Activated T-cell treated with anti-CD3 and anti-CD28 coated beads, Interleukin-2, amount 50 U/mL, for 72 hours (primary cell): ENCODE data around the gene ARFGEF2. TPM values are rescaled to one million over a fixed set of nuclear protein-coding genes. Genes with fewer than 3 reads are reported as not detected.
A peak's percentile ranks its signal among the peaks of the same experiment; 100 is the strongest.

Experiments
- ATAC-seq, 2 donors: fragments of 150-1000 bp; cut with Tn5 transposase; replicated peaks in 1 of 2; 2 replicates each; pipeline ENCODE4 v1.10.0; 2021; ENCODE audit warnings: moderate library complexity in 2 of 2, mild to moderate bottlenecking in 1 of 2
- DNase-seq, 2 donors: peaks; one replicate each; pipeline ENCODE4 v3.0.0; 2021 to 2022; ENCODE audit warnings: mixed read lengths in 1 of 2
- H3K27ac Mint-ChIP-seq: one replicate; pipeline ENCODE4 v1.8.0; 2022; ENCODE audit warnings: mild to moderate bottlenecking, moderate library complexity, mixed read lengths
- H3K27me3 Mint-ChIP-seq: one replicate; pipeline ENCODE4 v1.8.0; 2022; ENCODE audit warnings: low read depth, mixed read lengths
- H3K36me3 Mint-ChIP-seq, 2 donors: one replicate each; pipeline ENCODE4 v1.8.0; 2022; ENCODE audit warnings: mixed read lengths in 2 of 2, mild to moderate bottlenecking in 1 of 2; ENCODE audit not compliant: insufficient read depth in 2 of 2
- H3K4me1 Mint-ChIP-seq: one replicate; pipeline ENCODE4 v1.8.0; 2022; ENCODE audit warnings: low read depth, mixed read lengths
- H3K4me3 Mint-ChIP-seq, 2 donors: one replicate each; pipeline ENCODE4 v1.8.0; 2022; ENCODE audit warnings: mild to moderate bottlenecking in 2 of 2, mixed read lengths in 2 of 2, moderate library complexity in 2 of 2
- H3K9me3 Mint-ChIP-seq, 2 donors: one replicate each; pipeline ENCODE4 v1.8.0; 2022; ENCODE audit warnings: mixed read lengths in 2 of 2
- total RNA-seq, 2 donors: library from RNA; stranded (reverse); gene quantifications; one replicate each; pipeline ENCODE4 v1.2.3, GENCODE V29; 2022

Gene ARFGEF2
- total RNA-seq, 2 donors from 2014 or later, result 23.3 to 23.6 TPM

DNA sequence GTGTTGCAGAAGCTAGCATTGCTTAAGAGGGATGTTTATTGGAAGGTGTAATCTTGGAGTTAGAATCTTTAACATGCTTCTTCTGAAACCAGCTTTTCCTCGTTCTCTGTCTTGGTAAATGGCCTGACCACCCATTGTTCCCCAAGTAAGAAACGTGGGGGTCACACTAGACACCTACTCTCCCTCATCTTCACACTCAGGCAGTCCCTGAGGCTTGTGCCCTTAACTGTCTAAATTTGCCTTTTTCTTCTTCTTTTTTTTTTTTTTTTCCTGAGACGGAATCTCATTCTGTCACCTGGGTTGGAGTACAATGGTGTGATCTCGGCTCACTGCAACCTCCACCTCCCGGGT is 16.2 kb upstream of the ARFGEF2 start:
- H3K27ac Mint-ChIP-seq, result no peak overlapping the region
- no peak overlapping the region for H3K4me3 Mint-ChIP-seq
- no peak for DNase-seq
- H3K4me1 Mint-ChIP-seq, result peaks cover 20% of the 10 kb centered on the region
- no peaks in the 10 kb centered on the region for H3K27me3 Mint-ChIP-seq
- peaks cover 6 to 7% of the 10 kb centered on the region in 2 donors for H3K36me3 Mint-ChIP-seq
- peak in 1 of 2 donors; percentile 15 for ATAC-seq
- H3K9me3 Mint-ChIP-seq, result peaks cover 1 to 9% of the 10 kb centered on the region in 2 donors

DNA sequence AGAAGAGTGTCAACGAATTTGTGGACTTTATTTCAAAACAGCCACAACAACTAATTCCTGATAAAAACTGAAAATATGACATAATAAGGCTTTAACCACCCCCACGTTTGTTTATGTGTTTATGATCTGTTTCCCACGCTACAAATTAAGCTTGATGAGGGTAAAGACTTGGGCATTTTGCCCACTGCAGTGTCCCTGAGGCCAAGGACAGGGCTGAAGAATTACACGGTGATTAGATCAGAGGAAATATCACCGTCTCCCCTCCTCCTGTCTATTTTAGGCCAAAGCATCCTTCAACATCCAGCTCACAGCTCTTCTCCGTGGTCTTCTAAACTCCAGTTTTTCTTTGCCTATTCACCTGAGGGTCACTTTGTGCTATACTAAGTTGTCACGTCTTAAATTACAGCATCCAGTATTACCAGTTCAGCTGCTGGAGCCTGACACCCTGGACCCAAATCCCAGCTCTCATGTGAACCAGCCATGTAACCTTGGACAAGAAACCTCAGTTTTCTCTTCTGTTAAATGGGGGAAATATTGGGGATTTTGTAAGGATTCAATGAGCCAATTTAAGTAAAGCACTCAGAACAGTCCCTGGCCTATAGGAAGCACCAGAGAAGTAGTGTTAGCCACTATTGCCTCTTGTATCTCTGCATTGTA is 15.2 kb upstream of the ARFGEF2 start:
- no peak for DNase-seq
- H3K36me3 Mint-ChIP-seq, result peaks cover 6 to 8% of the 10 kb centered on the region in 2 donors
- peaks cover 20% of the 10 kb centered on the region for H3K4me1 Mint-ChIP-seq
- no peak for ATAC-seq
- no peak overlapping the region for H3K27ac Mint-ChIP-seq
- no peak overlapping the region for H3K4me3 Mint-ChIP-seq
- H3K9me3 Mint-ChIP-seq, result peaks cover 1 to 9% of the 10 kb centered on the region in 2 donors
- no peaks in the 10 kb centered on the region for H3K27me3 Mint-ChIP-seq

DNA sequence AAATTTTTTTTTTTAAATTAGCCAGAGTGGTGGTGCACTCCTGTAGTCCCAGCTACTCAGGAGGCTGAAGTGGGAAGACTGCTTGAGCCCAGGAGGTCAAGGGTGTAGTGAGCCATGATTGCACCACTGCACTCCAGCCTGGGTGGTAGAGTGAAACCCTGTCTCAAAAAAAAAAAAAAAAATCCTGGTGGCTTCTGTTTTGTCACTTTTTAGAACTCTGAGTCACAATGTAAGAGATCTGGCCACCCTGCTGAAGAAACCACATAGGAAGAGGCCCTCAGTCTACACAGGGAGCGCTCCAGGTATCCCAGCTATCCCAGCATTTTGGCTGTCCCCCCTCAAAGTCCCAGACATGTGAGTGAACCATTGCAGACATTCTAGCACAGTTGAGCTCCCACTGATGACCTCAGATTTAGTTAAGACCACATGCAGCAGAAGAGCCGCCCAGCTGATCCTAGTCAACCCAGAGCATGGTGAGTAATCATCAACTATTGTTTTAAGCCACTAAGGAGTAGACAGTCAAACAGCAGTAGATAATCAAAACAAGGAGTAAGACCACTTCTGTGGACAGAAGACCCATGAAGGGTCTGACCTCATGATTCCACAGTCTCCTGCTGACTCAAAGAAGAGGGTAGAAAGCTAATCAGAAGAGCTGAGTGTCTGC is 12.7 kb upstream of the ARFGEF2 start:
- H3K4me1 Mint-ChIP-seq, result peaks cover 20% of the 10 kb centered on the region
- peaks cover 1 to 9% of the 10 kb centered on the region in 2 donors for H3K9me3 Mint-ChIP-seq
- H3K27me3 Mint-ChIP-seq, result no peaks in the 10 kb centered on the region
- DNase-seq (no peak), ATAC-seq (peak; percentile 22 to 37)
- no peak overlapping the region for H3K27ac Mint-ChIP-seq
- H3K36me3 Mint-ChIP-seq, result peaks cover 6 to 8% of the 10 kb centered on the region in 2 donors
- no peak overlapping the region for H3K4me3 Mint-ChIP-seq

GRCh38 chr20:48909910-48910309 is 11.6 kb upstream of the ARFGEF2 start:
- H3K4me1 Mint-ChIP-seq, result peaks cover 12% of the 10 kb centered on the region
- H3K4me3 Mint-ChIP-seq, result no peak overlapping the region
- peaks cover 1 to 9% of the 10 kb centered on the region in 2 donors for H3K9me3 Mint-ChIP-seq
- DNase-seq (no peak), ATAC-seq (peak; percentile 24 to 60)
- H3K27me3 Mint-ChIP-seq, result no peaks in the 10 kb centered on the region
- peaks cover 6 to 8% of the 10 kb centered on the region in 2 donors for H3K36me3 Mint-ChIP-seq
- no peak overlapping the region for H3K27ac Mint-ChIP-seq

- DNase-seq (peak in 1 of 2 donors; percentile 8), ATAC-seq (peak in 1 of 2 donors; percentile 51)
- peaks cover 1 to 9% of the 10 kb centered on the region in 2 donors for H3K9me3 Mint-ChIP-seq
- peaks cover 12% of the 10 kb centered on the region for H3K4me1 Mint-ChIP-seq
- no peak overlapping the region for H3K27ac Mint-ChIP-seq
- H3K27me3 Mint-ChIP-seq, result no peaks in the 10 kb centered on the region
- peaks cover 6 to 8% of the 10 kb centered on the region in 2 donors for H3K36me3 Mint-ChIP-seq
- no peak overlapping the region for H3K4me3 Mint-ChIP-seq
Measured at GRCh38 chr20:48910347-48910781, 11.1 kb upstream of the ARFGEF2 start.

- Mint-ChIP-seq H3K9me3 (peaks cover 1 to 9% of the 10 kb centered on the region in 2 donors), H3K36me3 (peaks cover 6 to 8% of the 10 kb centered on the region in 2 donors), H3K27me3 (no peaks in the 10 kb centered on the region), H3K27ac (no peak overlapping the region), H3K4me3 (no peak overlapping the region), H3K4me1 (peaks cover 12% of the 10 kb centered on the region)
- ATAC-seq (no peak), DNase-seq (no peak)
Measured at GRCh38 chr20:48912065-48912464, 9.4 kb upstream of the ARFGEF2 start.

GRCh38 chr20:48916699-48917098 is 4.8 kb upstream of the ARFGEF2 start:
- ATAC-seq (no peak), DNase-seq (no peak)
- Mint-ChIP-seq H3K36me3 (peaks cover 3% of the 10 kb centered on the region in 2 donors), H3K27me3 (no peaks in the 10 kb centered on the region), H3K4me1 (peaks cover 17% of the 10 kb centered on the region), H3K4me3 (no peak overlapping the region), H3K9me3 (no peaks in the 10 kb centered on the region), H3K27ac (no peak overlapping the region)

- Mint-ChIP-seq H3K4me1 (peaks cover 40% of the 10 kb centered on the region), H3K9me3 (no peaks in the 10 kb centered on the region), H3K27ac (no peak overlapping the region), H3K4me3 (peak overlapping the region in 1 of 2 donors; percentile 95), H3K27me3 (no peaks in the 10 kb centered on the region), H3K36me3 (peaks cover 3 to 6% of the 10 kb centered on the region in 2 donors)
- ATAC-seq (no peak), DNase-seq (no peak)
Measured at GRCh38 chr20:48919336-48919881, 2.1 kb upstream of the ARFGEF2 start.

GRCh38 chr20:48919882-48920526 is 1.5 kb upstream of the ARFGEF2 start:
- DNase-seq (no peak), ATAC-seq (no peak)
- peaks cover 3 to 6% of the 10 kb centered on the region in 2 donors for H3K36me3 Mint-ChIP-seq
- H3K9me3 Mint-ChIP-seq, result no peaks in the 10 kb centered on the region
- peaks cover 41% of the 10 kb centered on the region for H3K4me1 Mint-ChIP-seq
- H3K27me3 Mint-ChIP-seq, result no peaks in the 10 kb centered on the region
- peak overlapping the region; percentile 89 to 95 for H3K4me3 Mint-ChIP-seq
- H3K27ac Mint-ChIP-seq, result peak overlapping the region; percentile 97

DNA sequence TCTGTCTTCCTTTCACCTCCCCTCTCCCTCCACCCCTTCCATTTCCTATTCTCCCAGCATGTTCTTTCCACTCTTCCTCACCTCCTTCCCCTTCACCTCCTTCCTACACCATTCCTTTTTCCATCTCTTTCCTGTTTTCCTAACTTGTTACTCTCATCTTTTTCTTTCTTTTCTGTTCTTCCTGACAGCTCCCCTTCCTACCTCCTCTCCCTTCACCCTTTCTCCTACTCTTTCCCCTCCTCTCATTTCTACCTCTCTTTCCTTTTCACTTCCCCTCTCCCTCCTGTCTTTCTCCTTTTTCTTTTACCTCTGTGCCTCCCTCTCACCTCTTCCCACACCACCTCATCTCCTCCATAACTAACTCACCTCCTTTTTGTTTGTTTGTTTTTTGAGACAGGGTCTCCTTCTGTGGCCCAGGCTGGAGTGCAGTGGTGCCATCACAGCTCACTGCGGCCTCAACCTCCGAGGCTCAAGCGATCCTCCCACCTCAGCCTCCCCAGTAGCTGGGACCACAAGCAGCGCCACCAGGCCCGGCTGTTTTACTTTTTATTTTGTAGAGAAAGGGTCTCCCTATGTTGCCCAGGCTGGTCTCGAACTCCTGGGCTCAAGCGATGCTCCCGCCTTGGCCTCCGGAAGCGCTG is 864 bp upstream of the ARFGEF2 start:
- Mint-ChIP-seq H3K27ac (peak overlapping the region; percentile 97), H3K9me3 (no peaks in the 10 kb centered on the region), H3K36me3 (peaks cover 3 to 6% of the 10 kb centered on the region in 2 donors), H3K4me3 (peak overlapping the region; percentile 89 to 95), H3K27me3 (no peaks in the 10 kb centered on the region), H3K4me1 (peaks cover 43% of the 10 kb centered on the region)
- no peak for ATAC-seq
- DNase-seq, result no peak

GRCh38 chr20:48921883-48922820 is 641 bp downstream of the ARFGEF2 start:
- Mint-ChIP-seq H3K4me1 (peaks cover 58% of the 10 kb centered on the region), H3K36me3 (peaks cover 7 to 9% of the 10 kb centered on the region in 2 donors), H3K9me3 (no peaks in the 10 kb centered on the region), H3K27me3 (no peaks in the 10 kb centered on the region), H3K27ac (peak overlapping the region; percentile 99), H3K4me3 (peak overlapping the region; percentile 96 to 98)
- no peak for DNase-seq
- ATAC-seq, result peak; percentile 52 to 63

DNA sequence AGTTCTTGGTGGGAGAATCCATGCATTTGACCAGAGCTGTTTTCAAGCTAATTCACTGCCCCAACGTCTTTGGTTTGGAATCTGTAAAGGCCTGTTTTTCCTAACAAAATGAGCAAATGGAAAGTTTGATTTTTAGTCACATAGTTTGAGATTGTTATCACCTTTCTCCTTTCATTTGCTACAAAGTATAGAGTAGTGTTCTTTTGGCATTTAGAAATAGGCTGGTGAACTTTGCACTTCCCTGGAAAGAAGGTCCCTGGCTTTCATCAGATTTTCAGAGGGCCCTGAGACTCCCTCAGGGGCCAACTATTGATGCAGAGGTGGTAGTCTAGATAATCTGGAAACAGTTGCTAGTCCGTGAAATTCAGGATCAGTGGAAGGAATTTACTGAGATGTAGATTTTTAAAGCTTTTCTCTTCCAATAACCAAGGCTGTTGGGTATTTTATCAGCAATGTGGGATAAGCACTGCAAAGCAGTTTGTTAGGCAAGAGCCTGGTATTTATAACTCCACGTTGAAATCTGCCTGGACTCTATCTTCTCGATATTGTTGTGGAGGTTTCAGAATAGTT is 1.7 kb downstream of the ARFGEF2 start:
- no peak for DNase-seq

More for the DNA sequence above, 1.7 kb downstream of the ARFGEF2 start:
- no peaks in the 10 kb centered on the region for H3K27me3 Mint-ChIP-seq
- peaks cover 59% of the 10 kb centered on the region for H3K4me1 Mint-ChIP-seq
- H3K9me3 Mint-ChIP-seq, result no peaks in the 10 kb centered on the region
- peak overlapping the region; percentile 96 to 98 for H3K4me3 Mint-ChIP-seq
- peak overlapping the region; percentile 99 for H3K27ac Mint-ChIP-seq
- H3K36me3 Mint-ChIP-seq, result peaks cover 7 to 9% of the 10 kb centered on the region in 2 donors
- no peak for ATAC-seq
